HG03558 (cell line): ENCODE measurements around the gene ZBTB16.

Experiments
- ATAC-seq: cut with Tn5 transposase; IDR thresholded peaks from one replicate; pipeline ENCODE4 v1.9.1; 2021; ENCODE audit warnings: moderate number of reproducible peaks; ENCODE audit not compliant: unreplicated experiment; ENCODE audit errors: extremely low read depth

The ZBTB16 gene

DNA sequence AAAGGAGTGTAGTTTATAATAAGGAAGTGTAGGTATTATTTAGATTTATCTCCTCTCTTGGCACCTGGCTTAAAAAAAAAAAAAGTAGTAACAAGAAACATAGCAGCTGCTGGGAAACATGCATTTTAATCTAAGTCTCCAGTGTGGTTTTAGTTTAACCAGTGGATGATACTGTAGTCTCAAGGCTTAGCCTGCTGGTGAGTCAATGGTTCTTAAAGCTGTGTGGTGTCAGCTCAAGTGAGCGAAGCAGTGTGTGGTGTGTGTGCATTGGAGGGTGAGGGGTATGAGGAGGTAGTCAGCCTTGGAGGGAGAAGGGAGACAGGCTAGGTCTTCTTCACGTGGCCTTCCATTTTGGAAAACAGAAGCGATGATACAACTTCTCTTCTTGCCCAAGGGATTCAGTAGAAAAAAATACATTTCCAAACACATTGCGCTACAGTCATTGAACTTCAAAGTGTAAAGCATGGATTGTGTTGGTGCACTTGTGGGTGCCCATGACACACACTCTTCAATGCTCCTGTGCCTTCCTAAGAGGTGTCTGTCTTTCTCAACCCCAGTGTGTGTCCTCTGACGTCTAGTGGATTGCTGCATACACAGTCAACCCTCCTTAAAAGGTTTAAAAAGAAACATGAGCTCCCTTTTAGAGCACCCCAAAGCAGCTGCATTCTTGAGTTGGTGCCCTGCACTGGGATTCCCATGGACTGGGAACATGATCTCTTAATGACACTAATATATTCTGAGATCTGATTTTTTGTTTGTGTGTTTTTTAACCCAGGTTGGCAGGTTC, 40.1 kb downstream of the ZBTB16 start:
- ATAC-seq = no peak

DNA sequence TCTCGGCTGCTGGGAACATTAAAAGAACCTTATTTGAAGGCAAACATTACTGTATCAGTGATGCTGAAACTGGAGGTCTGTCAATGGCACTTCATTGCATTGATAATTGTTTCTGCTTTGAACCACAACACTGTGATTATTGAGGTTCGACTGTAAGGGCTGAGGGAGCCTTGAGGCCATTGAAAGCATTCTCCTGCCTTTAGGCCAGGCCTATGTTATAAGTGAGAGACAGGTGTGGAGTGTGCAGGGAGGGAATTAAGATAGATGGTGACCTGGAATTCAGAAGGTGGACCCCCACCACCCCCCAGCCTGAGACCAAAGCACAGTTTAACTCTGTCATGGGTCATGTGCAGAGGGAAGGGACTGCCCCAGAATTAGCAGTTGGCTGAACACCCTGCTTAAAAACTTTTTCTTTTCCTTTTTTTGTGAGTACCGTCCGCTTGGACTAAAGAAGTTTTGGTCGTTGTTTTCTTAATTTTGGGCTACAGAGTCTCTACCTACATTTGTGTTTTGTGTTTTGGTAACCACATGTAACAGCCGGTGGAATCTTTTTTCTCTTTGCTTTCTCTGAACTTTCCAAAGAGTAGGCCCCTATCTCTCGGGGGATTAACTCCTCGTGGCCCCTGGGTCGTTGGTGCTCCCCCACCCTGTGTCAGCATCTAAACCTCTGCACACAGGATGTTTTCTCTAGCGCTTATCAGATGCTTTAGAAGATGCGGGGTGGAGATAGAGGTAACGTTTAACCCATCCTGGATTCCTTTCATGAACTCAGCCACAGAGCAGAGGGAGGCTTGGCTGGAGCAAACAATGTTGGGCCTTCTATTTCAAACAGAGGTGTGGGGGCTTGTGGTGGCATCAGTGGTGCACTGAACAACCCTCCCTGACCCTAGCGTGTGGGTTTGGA, 43.7 kb downstream of the ZBTB16 start:
- no peak for ATAC-seq

DNA sequence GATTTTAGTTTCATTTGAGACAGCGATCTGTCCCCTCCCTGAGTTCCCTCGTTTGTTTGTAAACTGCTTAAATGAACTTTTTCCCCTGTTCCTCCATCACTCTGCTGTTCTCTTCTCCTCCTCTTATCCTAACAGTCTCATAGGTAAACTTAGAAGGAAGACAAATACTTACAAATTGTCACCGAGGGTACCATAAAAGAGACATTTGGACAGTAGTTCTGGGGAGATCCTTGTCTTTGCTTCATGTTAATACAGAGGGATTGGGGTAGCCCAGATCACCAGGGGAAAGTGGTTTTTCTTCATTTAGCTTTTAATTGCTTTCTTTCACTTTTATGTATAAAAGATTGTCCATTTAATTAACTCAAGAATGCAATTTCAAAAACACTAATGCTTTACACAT, 46.1 kb downstream of the ZBTB16 start:
- no peak for ATAC-seq

DNA sequence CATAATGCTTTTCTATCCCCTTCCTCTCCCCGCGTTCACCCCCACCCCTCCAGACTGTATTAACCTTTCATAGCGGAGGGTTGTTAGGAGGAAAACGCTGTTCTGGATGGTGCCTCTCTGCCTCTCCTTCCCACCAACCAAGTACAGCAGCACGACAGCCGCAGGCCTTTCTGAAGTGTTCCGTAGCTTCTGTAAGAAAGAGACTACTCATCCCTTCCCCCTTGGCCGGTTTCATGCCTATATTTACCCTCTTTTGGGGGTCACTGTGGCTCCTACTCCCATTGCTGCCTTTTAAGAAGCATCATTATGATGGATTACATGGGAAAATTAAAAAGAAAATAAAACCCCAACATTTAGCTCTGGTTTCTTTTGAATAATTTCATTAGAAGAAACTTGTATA, 46.5 kb downstream of the ZBTB16 start:
- no peak for ATAC-seq

DNA sequence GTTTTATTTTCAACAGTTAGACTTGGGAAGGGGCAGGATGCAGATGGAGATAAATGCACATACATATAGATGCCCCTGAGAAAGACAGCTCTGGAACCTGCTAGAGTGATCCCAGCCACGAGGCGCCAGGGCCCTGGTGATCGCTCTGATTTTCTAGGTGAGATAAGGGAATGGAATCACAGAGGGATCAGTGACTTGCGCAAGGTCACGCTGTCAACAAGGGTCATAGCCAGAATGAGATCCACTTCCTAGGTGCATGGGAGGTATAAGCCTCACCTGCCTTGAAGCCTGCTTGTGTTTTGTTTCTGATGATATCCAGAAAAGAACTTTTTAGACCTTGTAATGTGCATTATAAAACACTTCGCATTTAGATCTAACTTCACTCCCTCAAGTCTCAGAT, 47.5 kb downstream of the ZBTB16 start:
- no peak for ATAC-seq

DNA sequence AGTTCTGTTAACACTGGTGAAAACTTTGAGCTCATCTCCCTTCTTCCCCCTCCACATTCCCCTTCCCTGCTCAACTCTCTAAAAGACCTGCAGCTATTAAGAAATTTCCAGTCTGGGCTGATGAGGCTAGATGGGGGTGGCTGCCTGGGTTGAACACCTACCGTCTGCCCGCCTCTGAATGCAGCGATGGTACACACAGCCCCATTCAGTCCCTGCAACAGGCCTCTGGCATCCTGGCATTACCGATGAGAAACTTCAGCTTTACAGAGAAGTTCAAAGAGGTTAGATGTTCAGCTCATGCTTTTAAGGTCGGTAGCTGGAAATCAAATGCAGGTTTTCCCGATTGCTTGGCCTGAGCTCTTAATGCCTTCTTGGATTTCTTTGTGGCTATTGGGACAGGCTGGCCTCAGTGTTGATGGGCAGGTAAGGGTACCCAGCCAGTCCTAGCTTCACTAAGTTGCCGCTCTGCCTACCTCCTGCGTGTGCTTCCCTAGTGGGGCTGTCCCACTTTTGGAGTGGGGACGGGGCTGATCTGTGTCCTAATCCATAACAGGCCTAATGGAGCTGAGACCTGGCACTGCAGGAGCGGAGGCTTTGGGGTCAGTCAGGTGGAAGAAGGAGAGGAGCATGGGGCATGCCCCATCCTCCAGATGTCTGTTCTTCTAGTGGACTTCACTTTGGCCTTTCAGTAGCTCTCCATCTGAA, 49.1 kb downstream of the ZBTB16 start:
- no peak for ATAC-seq

DNA sequence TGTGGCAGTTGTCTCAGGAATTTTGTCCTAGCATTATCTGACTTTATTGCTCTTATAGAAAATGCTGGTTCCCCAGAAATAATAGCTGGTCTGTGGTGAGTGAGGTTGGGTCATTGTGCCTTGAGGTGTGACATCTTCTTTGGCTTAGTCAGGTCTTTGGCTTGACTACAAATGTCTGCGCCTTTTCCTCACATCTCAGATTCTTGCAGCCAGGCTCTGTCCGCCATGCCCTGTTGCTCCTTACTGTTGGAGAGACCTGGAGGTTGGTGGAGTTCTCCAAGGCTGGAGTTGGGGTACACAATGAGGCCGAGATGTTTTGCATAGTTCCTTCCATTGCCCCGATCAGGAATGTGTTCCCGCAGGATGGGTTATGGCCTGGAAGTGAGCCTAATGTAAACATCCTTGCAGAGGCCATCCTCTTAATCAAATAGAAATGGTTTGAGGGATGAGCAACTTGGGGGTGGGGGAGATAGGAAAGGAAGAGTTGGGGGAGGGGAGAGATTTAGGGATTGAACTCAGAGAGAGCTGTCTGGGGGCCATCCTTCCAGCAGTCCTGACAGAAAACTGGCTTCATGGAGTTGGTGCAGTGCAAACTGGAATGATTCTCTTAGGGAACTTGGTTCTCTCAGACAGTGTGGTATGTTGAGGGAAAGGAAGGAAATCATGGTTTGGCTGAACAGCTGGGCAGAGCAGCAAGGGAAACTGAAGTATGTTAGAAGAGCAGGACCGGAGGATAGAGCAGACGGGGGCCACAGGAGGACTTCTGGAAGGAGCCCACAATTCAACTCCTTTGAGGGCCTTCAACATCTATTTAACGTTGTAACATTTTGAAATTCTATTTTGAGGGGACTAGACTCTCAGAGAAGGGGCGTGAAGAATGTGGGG, 49.9 kb downstream of the ZBTB16 start:
- no peak for ATAC-seq

DNA sequence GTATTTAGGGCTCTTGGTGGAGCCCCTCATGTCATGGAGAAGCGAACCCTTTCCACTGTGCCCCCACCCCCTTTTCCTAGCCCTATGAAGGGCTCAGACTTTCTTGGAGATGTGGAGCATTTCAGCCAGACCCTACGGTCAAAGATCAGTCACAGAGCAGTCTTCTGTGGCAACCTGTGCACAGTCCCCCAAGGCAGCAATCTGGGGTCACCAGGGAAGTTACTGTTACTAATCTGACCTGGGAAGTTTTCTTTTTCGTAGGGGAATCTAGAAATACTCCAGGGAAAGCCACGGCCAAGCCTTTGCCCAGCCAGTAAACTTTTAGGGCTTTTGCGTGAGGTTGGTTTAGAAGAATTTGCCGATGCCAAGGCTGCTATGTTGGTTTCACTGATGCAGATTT, 50.6 kb downstream of the ZBTB16 start:
- no peak for ATAC-seq

DNA sequence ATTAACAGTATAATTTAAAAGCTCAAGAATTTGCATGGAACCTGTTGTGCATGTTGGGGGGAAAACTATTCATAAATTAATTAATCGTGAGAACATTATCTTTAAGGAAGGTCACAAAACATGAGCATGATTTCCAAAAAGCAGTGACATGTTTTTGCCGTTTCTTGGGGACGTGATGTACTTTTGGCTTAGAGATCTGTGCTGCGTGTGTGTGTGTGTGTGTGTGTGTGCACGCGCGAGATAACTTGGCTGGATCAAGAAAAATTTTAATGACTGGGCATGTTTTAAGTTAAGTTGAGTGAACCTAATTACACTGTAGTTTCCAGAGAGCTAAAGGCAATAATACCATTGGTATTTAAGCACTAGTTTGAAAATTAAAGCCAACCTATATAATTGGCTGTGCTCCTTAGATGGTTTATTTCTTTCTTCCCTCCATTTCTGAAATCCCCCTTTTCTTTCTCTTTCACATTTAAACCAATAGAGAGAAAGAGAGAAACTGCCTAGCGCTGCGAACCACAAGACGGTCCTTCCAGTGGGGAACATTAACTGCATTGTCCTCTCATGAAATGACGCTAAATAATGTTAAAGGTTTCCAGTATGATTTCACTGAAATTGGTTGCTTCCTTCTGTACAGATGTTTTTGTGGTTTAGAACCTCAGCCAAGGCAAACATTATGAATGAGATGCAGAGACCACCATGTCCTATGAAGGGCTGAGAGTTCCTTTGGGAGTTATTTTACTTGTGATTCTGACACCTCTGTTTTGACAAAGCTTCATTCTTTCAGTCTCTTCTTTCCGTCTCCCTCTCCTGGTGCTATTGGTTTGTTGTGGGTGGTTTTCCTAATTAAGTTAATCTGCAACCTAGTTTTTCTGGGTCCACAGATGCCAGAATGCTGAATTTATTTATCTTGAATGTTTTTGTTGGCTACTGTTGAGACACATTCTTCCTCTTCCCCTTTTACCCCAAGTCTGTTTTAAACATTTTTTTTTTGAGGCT, 51.7 kb downstream of the ZBTB16 start:
- ATAC-seq = no peak

DNA sequence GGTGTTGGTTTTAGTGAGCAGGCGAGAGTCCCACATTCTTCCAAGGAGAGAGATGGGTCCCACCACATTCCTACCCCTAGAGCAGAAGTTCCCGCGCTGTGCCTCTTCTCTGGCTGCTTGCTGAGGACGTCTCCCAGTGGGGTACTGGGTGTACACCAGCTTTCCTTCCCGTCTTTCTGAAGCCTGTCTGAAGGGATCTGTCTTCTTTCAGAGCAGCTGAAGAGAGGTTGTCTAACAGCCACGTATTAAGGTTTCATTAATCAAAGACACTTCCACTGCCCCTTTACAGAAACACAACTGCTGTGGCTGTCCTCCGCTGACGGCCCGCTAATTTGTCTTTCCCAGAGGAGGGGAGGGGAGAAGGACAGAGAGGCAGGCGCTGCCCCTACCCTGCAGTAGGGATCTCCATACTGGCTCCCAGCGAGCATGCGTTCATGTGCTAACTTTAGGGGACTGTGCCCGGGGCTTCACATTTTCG, 56.0 kb downstream of the ZBTB16 start:
- no peak for ATAC-seq

DNA sequence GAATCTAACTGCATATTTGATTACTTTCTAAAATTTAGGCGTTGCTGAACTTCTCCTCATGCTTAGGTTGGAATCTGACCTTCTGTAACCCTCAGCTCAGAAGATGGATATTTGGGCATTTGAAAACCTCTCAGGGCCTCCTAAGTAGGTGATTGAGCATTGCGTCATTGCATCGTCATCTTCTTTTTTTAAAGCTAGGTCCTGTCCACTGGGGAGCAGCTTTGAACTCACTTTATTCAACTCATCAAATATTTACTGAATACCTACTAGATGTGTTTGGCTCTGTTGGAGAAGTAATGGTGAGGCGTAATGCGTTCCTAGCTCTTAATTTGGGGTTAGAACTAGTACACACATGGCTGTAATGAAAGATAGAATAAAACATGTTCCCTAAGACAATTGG, 56.8 kb downstream of the ZBTB16 start:
- no peak for ATAC-seq

DNA sequence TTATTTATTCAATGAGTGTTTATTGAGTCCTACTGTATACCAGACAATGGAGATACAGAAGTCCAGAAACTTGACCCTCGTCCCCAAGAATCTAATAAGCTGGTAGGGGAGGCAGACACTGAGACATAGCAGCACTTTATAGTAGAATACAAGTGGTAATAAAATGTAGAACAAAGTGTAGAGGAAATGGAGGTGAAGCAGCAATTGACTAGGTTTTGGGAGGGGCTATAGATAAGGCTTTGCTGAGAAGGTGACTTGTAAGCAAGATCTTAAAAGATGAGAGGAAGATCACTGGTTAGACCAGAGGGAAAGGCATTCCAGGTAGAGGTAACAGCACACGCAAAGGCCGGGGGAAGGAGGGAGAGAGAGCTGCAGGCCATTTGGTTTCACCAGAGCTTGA, 57.3 kb downstream of the ZBTB16 start:
- no peak for ATAC-seq

DNA sequence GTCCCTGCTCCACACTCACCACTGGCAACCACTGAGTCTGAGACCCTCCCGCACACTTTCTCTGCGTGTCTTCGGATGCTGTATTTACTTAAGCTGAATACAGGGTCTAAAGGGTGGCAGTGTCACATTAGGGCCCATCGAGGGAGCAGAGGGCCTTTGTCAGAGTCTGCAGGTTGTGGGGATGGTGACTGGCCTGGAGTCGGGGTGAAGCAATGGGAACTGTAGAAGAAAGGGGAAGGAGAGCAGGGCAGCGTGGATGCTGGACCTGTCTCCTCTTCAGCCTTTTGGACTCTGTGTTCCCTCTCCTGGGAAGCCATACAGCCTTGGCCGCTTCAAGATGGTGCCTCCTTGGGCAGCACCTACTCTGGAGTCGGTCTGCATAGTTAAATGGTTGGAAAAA, 61.1 kb downstream of the ZBTB16 start:
- no peak for ATAC-seq

DNA sequence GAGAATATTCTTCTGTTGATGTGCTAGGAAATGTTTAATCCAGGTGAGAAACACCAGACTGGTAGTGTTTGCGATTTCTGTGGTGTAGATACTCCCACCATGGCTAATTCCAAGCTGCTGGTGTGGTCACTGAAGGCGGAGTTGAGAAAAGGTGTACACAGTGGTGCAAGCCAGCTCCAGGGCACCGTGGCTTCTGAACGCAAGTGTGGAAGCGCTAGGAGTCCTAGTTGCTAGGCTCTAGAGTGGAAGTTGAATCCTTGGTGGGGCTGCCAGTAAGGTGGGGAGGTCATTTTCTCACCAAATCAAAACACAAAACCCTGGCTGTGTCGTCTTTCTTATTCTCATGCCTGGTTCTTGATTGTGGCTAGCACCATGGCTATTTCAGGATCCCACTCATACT, 61.6 kb downstream of the ZBTB16 start:
- ATAC-seq = no peak

DNA sequence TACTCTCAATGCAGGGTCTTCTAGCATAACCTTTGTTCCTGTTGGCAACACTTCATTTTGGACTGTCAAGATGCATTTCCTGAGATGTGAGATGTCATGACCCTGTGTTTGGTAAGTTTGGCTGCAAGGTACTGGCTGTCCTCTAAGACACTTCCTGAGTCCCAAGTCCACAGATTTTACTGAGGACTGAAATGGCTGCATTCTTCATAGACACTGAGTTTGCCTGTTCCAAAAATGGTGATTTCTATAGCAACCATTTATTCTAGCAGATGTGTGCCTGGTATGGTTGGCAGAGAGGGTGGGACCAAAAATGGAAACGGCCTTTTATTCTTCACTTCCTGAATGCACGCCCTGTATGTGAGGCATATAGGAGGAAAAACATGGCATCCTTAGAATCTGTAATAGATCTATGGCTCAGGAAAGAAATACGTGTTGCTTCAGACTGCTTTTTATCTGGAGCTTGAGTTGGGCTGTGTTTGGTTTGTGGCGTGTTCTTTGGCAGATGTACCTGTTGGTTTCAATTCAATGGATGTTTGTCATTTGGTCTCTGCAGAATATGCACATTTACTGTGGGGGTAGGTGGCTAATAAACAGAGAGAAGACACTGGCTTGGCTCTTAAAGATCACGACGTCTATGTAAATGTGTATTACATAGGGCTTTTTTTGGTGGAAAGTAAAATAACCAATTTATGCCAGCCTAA, 62.4 kb downstream of the ZBTB16 start:
- ATAC-seq = no peak

DNA sequence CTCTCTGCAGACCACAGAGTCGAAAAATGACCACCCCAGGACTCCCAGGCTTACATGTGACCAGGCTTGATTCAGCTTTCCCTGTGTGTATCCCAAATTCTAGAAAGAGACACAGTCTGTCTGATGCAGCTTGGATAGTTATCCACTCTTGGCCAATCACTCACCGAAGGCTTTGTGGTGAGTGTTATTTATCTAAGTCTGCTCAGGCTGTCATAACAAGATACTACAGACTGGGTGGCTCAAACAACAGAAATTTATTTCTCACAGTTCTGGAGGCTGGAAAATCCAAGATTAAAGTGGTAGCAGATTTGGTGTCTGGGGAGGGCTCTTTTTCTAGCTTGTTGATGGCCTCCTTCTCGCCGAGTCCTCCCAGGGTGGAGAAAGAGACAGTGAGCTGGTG, 63.2 kb downstream of the ZBTB16 start:
- ATAC-seq = no peak

DNA sequence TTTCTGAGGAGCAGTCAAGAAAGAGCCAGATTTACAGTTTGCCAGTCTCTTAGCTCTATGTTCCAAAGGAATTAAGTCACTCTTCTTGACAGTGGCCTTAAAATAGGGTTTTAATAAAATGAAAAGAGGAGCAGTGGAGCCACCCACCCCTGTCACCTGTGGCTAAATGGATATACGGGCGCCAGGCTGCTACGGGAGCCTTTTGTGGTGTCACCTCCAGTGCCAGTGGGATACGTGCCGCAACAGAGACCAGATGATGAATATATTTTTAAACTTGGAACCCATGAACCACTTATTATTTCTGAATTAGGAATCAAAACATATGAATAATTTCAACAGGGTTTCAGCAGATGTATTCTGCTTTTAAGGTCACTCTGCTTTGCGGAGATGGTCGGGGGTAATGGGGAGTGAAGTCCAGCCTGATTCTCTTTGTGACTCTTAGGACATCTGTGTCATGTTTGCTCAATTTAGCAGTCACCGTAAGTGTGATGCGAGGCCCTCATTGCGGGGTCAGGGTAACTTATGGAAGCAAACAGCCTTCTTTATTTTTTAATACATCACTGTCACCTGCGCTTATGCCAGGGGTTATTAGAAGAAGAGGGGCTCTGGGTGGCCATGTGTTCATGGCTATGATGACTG, 64.3 kb downstream of the ZBTB16 start:
- ATAC-seq = no peak
